Upper lobe of left lung (tissue), 6 donors: ENCODE data around the gene GID8. TPM values are rescaled to one million over a fixed set of nuclear protein-coding genes. Genes with fewer than 3 reads are reported as not detected.

Source experiments
- ATAC-seq, 2 donors: fragments of 200-7000 bp; cut with Tn5 transposase; one replicate each; pipeline ENCODE4 v1.9.1; 2022; ENCODE audit warnings: mild to moderate bottlenecking in 2 of 2, moderate library complexity in 2 of 2; ENCODE audit not compliant: low FRiP score in 2 of 2
- DNase-seq, 2 donors: peaks; one replicate each; pipeline ENCODE4 v3.0.0-alpha.2; 2019 to 2020
- H3K27ac ChIP-seq, 4 donors: fragments of 200-600 bp; sonication (generic); one replicate each; pipeline ENCODE4 v1.5.1; 2016 to 2019
- H3K27me3 ChIP-seq, 4 donors: fragments of 200-600 bp; sonication (generic); one replicate each; pipeline ENCODE4 v1.5.1; 2017 to 2019
- H3K36me3 ChIP-seq, 4 donors: fragments of 200-600 bp; sonication (generic); one replicate each; pipeline ENCODE4 v1.5.1; 2016 to 2019
- H3K4me1 ChIP-seq, 4 donors: fragments of 200-600 bp; sonication (generic); one replicate each; pipeline ENCODE4 v1.5.1; 2018 to 2019
- H3K4me3 ChIP-seq, 4 donors: fragments of 200-600 bp; sonication (generic); one replicate each; pipeline ENCODE4 v1.5.1; 2017 to 2019; ENCODE audit warnings: mild to moderate bottlenecking in 2 of 4, moderate library complexity in 1 of 4
- H3K9me3 ChIP-seq, 4 donors: fragments of 200-600 bp; sonication (generic); one replicate each; pipeline ENCODE4 v1.5.1; 2018 to 2019
- EP300 ChIP-seq, 4 donors: sonication (generic); formaldehyde crosslinking; IDR thresholded peaks; one replicate each; pipeline ENCODE4 v1.5.1; 2017; ENCODE audit warnings: antibody characterized with exemption in 4 of 4, control low read depth in 2 of 4
- POLR2A ChIP-seq, 4 donors: fragments of 450-650 bp; IDR thresholded peaks; one replicate each; pipeline ENCODE4 v1.5.1; 2016 to 2017; ENCODE audit warnings: antibody characterized with exemption in 4 of 4, mild to moderate bottlenecking in 2 of 4
- POLR2AphosphoS5 ChIP-seq, 2 donors: sonication (generic); formaldehyde crosslinking; IDR thresholded peaks; one replicate each; pipeline ENCODE4 v1.5.1; 2017; ENCODE audit warnings: antibody characterized with exemption in 2 of 2
- WGBS, 2 donors: methylation state at CpG; one replicate each; pipeline ENCODE4 v1.1.5; 2017 to 2018; 5-methylcytosine and 5-hydroxymethylcytosine counted together
- total RNA-seq, 6 donors: library from RNA; depleted of rRNA in 4 of 6; stranded (reverse); fragments of >200 nt in 4 of 6; gene quantifications; one replicate each; pipeline versions ENCODE4 v1.1.0 to v1.2.1, GENCODE V29; 2016 to 2021
- TF ChIP-seq, protein P1 (sequence below), 6 experiments: fragments of 450-650 bp in 4 of 6; fragments of 200-600 bp in 2 of 6; sonication (generic) in 2 of 6; IDR thresholded peaks; one replicate each; pipeline ENCODE4 v1.5.1; 2016 to 2019; ENCODE audit warnings: antibody characterized with exemption in 6 of 6
- donor health status: DM: no; HTN: no; CAD: no; lungs with moderate emphysema.
- donor health status: DM: no; HTN: yes; CAD: no; lungs with severe emphysema.

GID8 gene
- total RNA-seq, 6 donors from 2014 or later = 18.6 to 33.2 (median 26.3) TPM

- Histone ChIP-seq H3K27me3 (peaks cover 0 to 31% (median 21%) of the 10 kb centered on the region in 4 donors), H3K9me3 (no peaks in the 10 kb centered on the region), H3K4me1 (peaks cover 7 to 14% (median 8%) of the 10 kb centered on the region in 4 donors), H3K27ac (no peak overlapping the region), H3K4me3 (no peak overlapping the region), H3K36me3 (no peaks in the 10 kb centered on the region)
- 55 to 67% methylated on average over 10 to 20 of the region's 33 CpGs for WGBS, 2 donors
- TF ChIP-seq POLR2AphosphoS5 (IDR thresholded peaks at IDR 0.05) = no peak
- TF ChIP-seq, protein P1, sequence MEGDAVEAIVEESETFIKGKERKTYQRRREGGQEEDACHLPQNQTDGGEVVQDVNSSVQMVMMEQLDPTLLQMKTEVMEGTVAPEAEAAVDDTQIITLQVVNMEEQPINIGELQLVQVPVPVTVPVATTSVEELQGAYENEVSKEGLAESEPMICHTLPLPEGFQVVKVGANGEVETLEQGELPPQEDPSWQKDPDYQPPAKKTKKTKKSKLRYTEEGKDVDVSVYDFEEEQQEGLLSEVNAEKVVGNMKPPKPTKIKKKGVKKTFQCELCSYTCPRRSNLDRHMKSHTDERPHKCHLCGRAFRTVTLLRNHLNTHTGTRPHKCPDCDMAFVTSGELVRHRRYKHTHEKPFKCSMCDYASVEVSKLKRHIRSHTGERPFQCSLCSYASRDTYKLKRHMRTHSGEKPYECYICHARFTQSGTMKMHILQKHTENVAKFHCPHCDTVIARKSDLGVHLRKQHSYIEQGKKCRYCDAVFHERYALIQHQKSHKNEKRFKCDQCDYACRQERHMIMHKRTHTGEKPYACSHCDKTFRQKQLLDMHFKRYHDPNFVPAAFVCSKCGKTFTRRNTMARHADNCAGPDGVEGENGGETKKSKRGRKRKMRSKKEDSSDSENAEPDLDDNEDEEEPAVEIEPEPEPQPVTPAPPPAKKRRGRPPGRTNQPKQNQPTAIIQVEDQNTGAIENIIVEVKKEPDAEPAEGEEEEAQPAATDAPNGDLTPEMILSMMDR (IDR thresholded peaks at IDR 0.05) = no peak
- TF ChIP-seq EP300 (IDR thresholded peaks at IDR 0.05) = no peak
- no peak for TF ChIP-seq POLR2A (IDR thresholded peaks at IDR 0.05)
- DNase-seq (peak in 1 of 2 donors; percentile 73), ATAC-seq (no peak)
These were observed 32.6 kb downstream of the GID8 start for GRCh38 chr20:62970307-62971210.

DNA sequence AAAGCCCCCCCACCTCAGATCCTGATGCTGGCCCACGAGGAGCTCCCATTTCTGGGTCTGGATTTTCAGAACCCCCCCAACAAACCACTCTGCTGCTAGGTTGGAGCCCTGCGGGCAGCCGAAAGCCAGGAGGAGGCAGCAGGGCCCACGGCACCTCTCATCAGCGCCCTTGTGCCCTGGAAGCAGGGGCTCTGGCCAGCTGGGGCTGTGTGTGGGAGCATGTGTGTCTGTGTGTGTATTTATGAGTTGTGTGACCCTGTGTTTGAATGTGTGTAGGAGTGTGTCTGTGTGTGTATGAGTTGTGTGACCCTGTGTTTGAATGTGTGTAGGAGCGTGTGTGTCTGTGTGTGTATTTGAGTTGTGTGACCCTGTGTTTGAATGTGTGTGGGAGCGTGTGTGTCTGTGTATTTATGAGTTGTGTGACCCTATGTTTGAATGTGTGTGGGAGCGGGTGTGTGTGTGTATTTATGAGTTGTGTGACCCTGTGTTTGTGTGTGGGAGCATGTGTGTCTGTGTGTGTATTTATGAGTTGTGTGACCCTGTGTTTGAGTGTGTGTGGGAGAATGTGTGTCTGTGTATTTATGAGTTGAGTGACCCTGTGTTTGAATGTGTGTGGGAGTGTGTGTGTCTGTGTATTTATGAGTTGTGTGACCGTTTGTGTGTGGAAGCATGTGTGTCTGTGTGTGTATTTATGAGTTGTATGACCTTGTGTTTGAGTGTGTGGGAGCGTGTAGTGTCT, 33.4 kb downstream of the GID8 start:
- TF ChIP-seq POLR2AphosphoS5 (IDR thresholded peaks at IDR 0.05) (no peak), POLR2A (IDR thresholded peaks at IDR 0.05) (no peak), EP300 (IDR thresholded peaks at IDR 0.05) (no peak)
- TF ChIP-seq, protein P1 (IDR thresholded peaks at IDR 0.05) = no peak
- peak in 1 of 2 donors; percentile 63 for DNase-seq
- peaks cover 0 to 35% (median 21%) of the 10 kb centered on the region in 4 donors for H3K27me3 ChIP-seq
- peaks cover 7 to 14% (median 8%) of the 10 kb centered on the region in 4 donors for H3K4me1 ChIP-seq
- ATAC-seq = no peak
- 76 to 77% methylated on average over 10 of the region's 10 CpGs for WGBS, 2 donors
- no peak overlapping the region for H3K4me3 ChIP-seq
- no peaks in the 10 kb centered on the region for H3K9me3 ChIP-seq
- H3K36me3 ChIP-seq = no peaks in the 10 kb centered on the region
- H3K27ac ChIP-seq = no peak overlapping the region

GRCh38 chr20:62971950-62972844, 34.2 kb downstream of the GID8 start:
- no peaks in the 10 kb centered on the region for H3K9me3 ChIP-seq
- peaks cover 0 to 35% (median 21%) of the 10 kb centered on the region in 4 donors for H3K27me3 ChIP-seq
- DNase-seq = peak; percentile 84 to 97
- no peak overlapping the region for H3K27ac ChIP-seq
- peak; percentile 89 to 96 for ATAC-seq
- TF ChIP-seq EP300 (IDR thresholded peaks at IDR 0.05) = no peak
- TF ChIP-seq POLR2A (IDR thresholded peaks at IDR 0.05) = no peak
- TF ChIP-seq POLR2AphosphoS5 (IDR thresholded peaks at IDR 0.05) = no peak
- TF ChIP-seq, protein P1 (IDR thresholded peaks at IDR 0.05) = peak; percentile 80 to 97 (median 94)
- 6 to 12% methylated on average over 17 to 29 of the region's 38 CpGs for WGBS, 2 donors
- H3K4me3 ChIP-seq = peak overlapping the region in 3 of 4 donors; percentile 13 to 35 (median 34)
- H3K36me3 ChIP-seq = no peaks in the 10 kb centered on the region
- H3K4me1 ChIP-seq = peaks cover 7 to 14% (median 8%) of the 10 kb centered on the region in 4 donors
